HCT116 (cell line): ENCODE results near the gene GIN1. TPM values are rescaled to one million over a fixed set of nuclear protein-coding genes. Genes with fewer than 3 reads are reported as not detected.

Experiments
- ATAC-seq: fragments of 200-7000 bp; cut with Tn5 transposase; 2 replicates; pipeline ENCODE4 v1.9.1; 2020; ENCODE audit warnings: mild to moderate bottlenecking, moderate library complexity
- BruUV-seq: library from RNA; stranded (reverse); fragments of 400-500 nt; replicated peaks from 2 replicates; lab custom pipeline; 2021; lab: Mats Ljungman, UMichigan
- CTCF ChIA-PET: fragments of 300-600 bp; sonication (Branson Sonifier 250); formaldehyde crosslinking; loops from one replicate; lab custom pipeline; 2021; ENCODE audit warnings: antibody characterized with exemption; lab: Charles Lee
- POLR2A ChIA-PET: fragments of 300-600, 350-600 bp; sonication (Branson Sonifier 250); formaldehyde crosslinking; loops from one replicate; lab custom pipeline; 2021; ENCODE audit warnings: antibody characterized with exemption; lab: Charles Lee
- RAD21 ChIA-PET, 2 experiments: fragments of 300-600 bp; sonication (Branson Sonifier 250); formaldehyde crosslinking; loops; one replicate each; lab custom pipeline; 2023; ENCODE audit warnings: low total read pairs in 2 of 2; ENCODE audit not compliant: uncharacterized antibody in 2 of 2, unreplicated experiment in 2 of 2, low non-redundant PET in 1 of 2; lab: Charles Lee
- DNase-seq: peaks from one replicate; pipeline ENCODE4 v3.0.0-alpha.2; 2010; ENCODE audit warnings: low read depth, low spot score
- H2AFZ ChIP-seq: fragments of 200-600 bp; shearing (Covaris generic), sonication (generic); 2 replicates; pipeline ENCODE4 v1.6.1; 2017; ENCODE audit warnings: low read depth, mixed run types, mixed read lengths, antibody characterized with exemption, low read length; ENCODE audit not compliant: poor library complexity, severe bottlenecking
- H3K27ac ChIP-seq: 2 replicates; pipeline ENCODE4 v1.5.1; 2012; ENCODE audit warnings: low read depth, low read length
- H3K27me3 ChIP-seq: fragments of 200-600 bp; sonication (generic); 2 replicates; pipeline ENCODE4 v1.6.1; 2016; ENCODE audit warnings: mixed run types, low read length, mixed read lengths; ENCODE audit not compliant: insufficient read depth
- H3K36me3 ChIP-seq, 2 experiments: fragments of 200-500 bp in 1 of 2; fragments of 200-600 bp in 1 of 2; sonication (Bioruptor generic) in 1 of 2; sonication (generic) in 1 of 2; 2 replicates each; pipeline versions ENCODE4 v1.5.1 to v1.6.1; 2014 to 2016; ENCODE audit warnings: low read length in 2 of 2, inconsistent platforms in 1 of 2, mixed read lengths in 1 of 2, mixed run types in 1 of 2; ENCODE audit not compliant: insufficient read depth in 2 of 2, control insufficient read depth in 1 of 2
- H3K4me1 ChIP-seq, 2 experiments: fragments of 200-600 bp in 1 of 2; sonication (generic) in 1 of 2; 2 replicates each; pipeline versions ENCODE4 v1.5.1 to v1.6.1; 2012 to 2017; ENCODE audit warnings: low read length in 2 of 2, inconsistent platforms in 1 of 2, mild to moderate bottlenecking in 1 of 2, mixed read lengths in 1 of 2, mixed run types in 1 of 2, moderate library complexity in 1 of 2; ENCODE audit not compliant: insufficient read depth in 2 of 2, control insufficient read depth in 1 of 2
- H3K4me2 ChIP-seq: fragments of 200-600 bp; sonication (generic); 2 replicates; pipeline ENCODE4 v1.6.1; 2017; ENCODE audit warnings: mixed run types, low read length, mixed read lengths
- H3K4me3 ChIP-seq, 2 experiments: fragments of 200-600 bp in 1 of 2; sonication (generic) in 1 of 2; replicated peaks in 1 of 2; 2 replicates each; pipeline ENCODE4 v1.5.1; 2011 to 2016; ENCODE audit warnings: low read length in 2 of 2, control low read depth in 1 of 2, low read depth in 1 of 2, mild to moderate bottlenecking in 1 of 2, mixed read lengths in 1 of 2, mixed run types in 1 of 2
- H3K79me2 ChIP-seq: fragments of 200-600 bp; sonication (generic); 2 replicates; pipeline ENCODE4 v1.6.1; 2017; ENCODE audit warnings: mild to moderate bottlenecking, mixed run types, low read length, moderate library complexity, mixed read lengths; ENCODE audit not compliant: insufficient read depth
- H3K9ac ChIP-seq: fragments of 200-600 bp; sonication (generic); 2 replicates; pipeline ENCODE4 v1.6.1; 2016; ENCODE audit warnings: low read length, mixed read lengths
- H3K9me2 ChIP-seq: fragments of 200-600 bp; sonication (generic), shearing (Covaris generic); 2 replicates; pipeline ENCODE4 v1.6.1; 2017; ENCODE audit warnings: mixed run types, mild to moderate bottlenecking, moderate library complexity; ENCODE audit not compliant: insufficient read depth
- H3K9me3 ChIP-seq, 2 experiments: fragments of 200-500 bp in 1 of 2; fragments of 200-600 bp in 1 of 2; sonication (Bioruptor generic) in 1 of 2; sonication (generic) in 1 of 2; 2 replicates each; pipeline ENCODE4 v1.6.1; 2014 to 2017; ENCODE audit warnings: low read length in 2 of 2, mixed read lengths in 2 of 2, inconsistent platforms in 1 of 2, low read depth in 1 of 2, mild to moderate bottlenecking in 1 of 2, mixed run types in 1 of 2, moderate library complexity in 1 of 2; ENCODE audit not compliant: control insufficient read depth in 1 of 2, insufficient read depth in 1 of 2
- H4K20me1 ChIP-seq: fragments of 200-600 bp; sonication (generic), shearing (Covaris generic); 2 replicates; pipeline ENCODE4 v1.6.1; 2017; ENCODE audit warnings: mixed run types, mild to moderate bottlenecking, moderate library complexity; ENCODE audit not compliant: insufficient read depth
- CBX3 ChIP-seq: IDR thresholded peaks from 2 replicates; pipeline ENCODE4 v1.6.1; 2012; ENCODE audit warnings: low read depth
- CEBPB ChIP-seq: IDR thresholded peaks from 2 replicates; pipeline ENCODE4 v1.6.1; 2012; ENCODE audit warnings: low read depth
- EGR1 ChIP-seq: IDR thresholded peaks from 2 replicates; pipeline ENCODE4 v1.6.1; 2012; ENCODE audit warnings: low read depth
- EZH2 ChIP-seq: fragments of 200-600 bp; sonication (generic); IDR thresholded peaks from 2 replicates; pipeline ENCODE4 v1.6.1; 2017; ENCODE audit warnings: antibody characterized with exemption, mixed run types
- FOSL1 ChIP-seq: IDR thresholded peaks from 2 replicates; pipeline ENCODE4 v1.6.1; 2012; ENCODE audit warnings: low read depth
- POLR2A ChIP-seq: IDR thresholded peaks from 2 replicates; pipeline ENCODE4 v1.7.0; 2011; ENCODE audit warnings: borderline replicate concordance; ENCODE audit not compliant: insufficient read depth, insufficient read length; ENCODE audit errors: extremely low read depth
- RAD21 ChIP-seq: IDR thresholded peaks from 2 replicates; pipeline ENCODE4 v1.6.1; 2012; ENCODE audit warnings: low read depth, mild to moderate bottlenecking
- SIN3A ChIP-seq: IDR thresholded peaks from 2 replicates; pipeline ENCODE4 v1.6.1; 2012; ENCODE audit warnings: low read depth
- TCF7L2 ChIP-seq: IDR thresholded peaks from 2 replicates; pipeline ENCODE4 v1.7.0; 2011; ENCODE audit warnings: borderline replicate concordance, inconsistent platforms; ENCODE audit not compliant: insufficient read depth, insufficient read length; ENCODE audit errors: extremely low read depth
- YY1 ChIP-seq: IDR thresholded peaks from 2 replicates; pipeline ENCODE4 v1.6.1; 2011; ENCODE audit warnings: low read length, low read depth, moderate library complexity, mild to moderate bottlenecking; ENCODE audit not compliant: insufficient replicate concordance; ENCODE audit errors: extremely low read depth
- ZFX ChIP-seq: fragments of 450-650 bp; IDR thresholded peaks from 2 replicates; pipeline ENCODE4 v1.6.1; 2017
- ZNF274 ChIP-seq: fragments of 200-500 bp; sonication (Bioruptor generic); IDR thresholded peaks from 2 replicates; pipeline ENCODE4 v1.6.1; 2014; ENCODE audit warnings: mild to moderate bottlenecking, low read depth, low read length, inconsistent platforms
- intact Hi-C: fragments of 100-400 bp; cut with micrococcal nuclease; formaldehyde crosslinking; loops from 2 replicates; pipeline ENCODE4 v1.10.0; 2022
- total RNA-seq: library from RNA; stranded (reverse); gene quantifications from one replicate; pipeline ENCODE4 v1.2.1, GENCODE V29; 2021; ENCODE audit not compliant: unreplicated experiment
- TF ChIP-seq, protein P1 (sequence below): IDR thresholded peaks from 2 replicates; pipeline ENCODE4 v1.6.1; 2012
- TF ChIP-seq, protein P2 (sequence below): IDR thresholded peaks from 2 replicates; pipeline ENCODE4 v1.6.1; 2011; ENCODE audit warnings: mild to moderate bottlenecking, low read length, moderate library complexity; ENCODE audit not compliant: insufficient replicate concordance; ENCODE audit errors: extremely low read depth

Gene GIN1
- total RNA-seq, 1 experiment from 2014 or later = 11.0 TPM

DNA sequence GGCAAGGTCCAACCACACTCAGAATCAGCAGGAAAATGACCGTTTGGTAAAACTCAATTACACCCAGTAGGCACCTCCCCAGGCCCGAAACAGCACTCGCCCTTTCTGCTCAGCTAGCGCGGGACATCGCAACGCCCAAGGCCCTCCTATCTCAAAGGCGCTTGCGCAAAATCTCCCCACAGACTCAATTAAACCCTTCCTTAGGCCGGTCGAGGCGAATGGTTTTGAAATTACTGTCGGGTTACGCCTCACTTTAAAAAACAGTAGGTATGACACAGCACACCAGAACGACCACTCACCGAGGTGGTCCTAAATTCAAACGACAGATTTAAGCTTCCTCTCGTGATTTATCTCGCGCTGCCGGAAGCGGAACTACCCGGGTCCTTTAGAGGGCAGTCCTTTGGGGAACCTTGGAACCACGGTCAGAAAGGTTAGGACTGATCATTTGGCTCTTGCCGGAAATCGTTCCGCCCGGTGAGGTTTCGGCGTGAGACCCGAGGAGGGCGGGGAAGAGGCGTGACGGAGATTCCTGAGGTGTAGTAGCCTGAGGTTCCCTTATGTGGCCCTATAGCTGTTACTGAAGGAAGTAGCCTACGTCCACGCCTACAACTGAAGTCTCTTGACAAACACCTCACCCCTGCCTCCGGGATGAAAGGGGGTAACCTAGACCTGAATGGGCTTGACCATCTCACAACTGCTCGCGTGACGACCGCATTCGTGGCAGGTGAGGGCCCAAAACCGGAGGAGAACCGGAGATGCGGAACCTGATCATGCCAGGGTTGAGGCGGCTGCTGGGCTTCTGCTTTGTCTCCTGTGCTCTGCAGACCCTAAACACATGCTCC lies at the start of gene GIN1, which contains the start of gene PPIP5K2 (continued):
- TF ChIP-seq FOSL1 = 0 out of 2 replicates have a peak, but pooled peaks have one; percentile 27
- TF ChIP-seq YY1 = peak; percentile 79
- peak; percentile 80 for TF ChIP-seq ZFX
- no peak for TF ChIP-seq EZH2
- peak; percentile 54; the same call in 1 of the 2 replicates for TF ChIP-seq EGR1
- TF ChIP-seq, protein P1, sequence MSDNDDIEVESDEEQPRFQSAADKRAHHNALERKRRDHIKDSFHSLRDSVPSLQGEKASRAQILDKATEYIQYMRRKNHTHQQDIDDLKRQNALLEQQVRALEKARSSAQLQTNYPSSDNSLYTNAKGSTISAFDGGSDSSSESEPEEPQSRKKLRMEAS = peak; percentile 90
- peak; percentile 98 for TF ChIP-seq CBX3
- TF ChIP-seq ZNF274 = no peak
- TF ChIP-seq CEBPB = peak; percentile 41; the same call in 1 of the 2 replicates
- no peak for TF ChIP-seq RAD21

DNA sequence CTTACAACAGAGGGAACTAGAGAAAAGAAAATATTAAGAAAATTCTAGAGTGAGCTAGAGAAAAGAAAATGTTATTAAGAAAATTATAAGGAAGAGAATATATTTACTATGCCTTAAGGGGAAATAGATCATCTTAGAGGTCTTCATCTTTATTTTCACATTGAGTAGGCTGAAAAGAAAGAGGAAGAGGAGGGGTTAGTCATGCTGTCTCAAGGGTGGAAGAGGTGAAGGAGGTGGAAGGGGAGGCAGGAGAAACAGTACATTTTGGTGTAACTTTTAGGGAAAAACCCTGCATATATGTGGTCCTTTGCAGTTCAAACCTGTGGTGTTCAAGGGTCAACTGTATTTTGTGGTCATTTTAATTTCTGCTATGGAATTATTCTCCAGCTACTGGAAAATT lies 46.8 kb upstream of the GIN1 start:
- ChIA-PET RAD21 (no interaction called here), POLR2A (no interaction called here), CTCF (no interaction called here)
- Histone ChIP-seq H2AFZ (no peak overlapping the region), H3K4me1 (no peaks in the 10 kb centered on the region), H3K9ac (no peak overlapping the region), H3K36me3 (no peaks in the 10 kb centered on the region), H3K9me2 (no peaks in the 10 kb centered on the region), H3K4me3 (no peak overlapping the region), H3K79me2 (no peaks in the 10 kb centered on the region), H4K20me1 (no peaks in the 10 kb centered on the region), H3K27me3 (no peaks in the 10 kb centered on the region), H3K27ac (no peak overlapping the region), H3K9me3 (no peaks in the 10 kb centered on the region), H3K4me2 (no peak overlapping the region)
- intact Hi-C loops = no loop called here
- TF ChIP-seq YY1 (no peak), EGR1 (no peak), RAD21 (no peak), CEBPB (no peak), ZFX (no peak), SIN3A (no peak), POLR2A (no peak), TCF7L2 (no peak)
- TF ChIP-seq, protein P1 = no peak
- TF ChIP-seq, protein P2, sequence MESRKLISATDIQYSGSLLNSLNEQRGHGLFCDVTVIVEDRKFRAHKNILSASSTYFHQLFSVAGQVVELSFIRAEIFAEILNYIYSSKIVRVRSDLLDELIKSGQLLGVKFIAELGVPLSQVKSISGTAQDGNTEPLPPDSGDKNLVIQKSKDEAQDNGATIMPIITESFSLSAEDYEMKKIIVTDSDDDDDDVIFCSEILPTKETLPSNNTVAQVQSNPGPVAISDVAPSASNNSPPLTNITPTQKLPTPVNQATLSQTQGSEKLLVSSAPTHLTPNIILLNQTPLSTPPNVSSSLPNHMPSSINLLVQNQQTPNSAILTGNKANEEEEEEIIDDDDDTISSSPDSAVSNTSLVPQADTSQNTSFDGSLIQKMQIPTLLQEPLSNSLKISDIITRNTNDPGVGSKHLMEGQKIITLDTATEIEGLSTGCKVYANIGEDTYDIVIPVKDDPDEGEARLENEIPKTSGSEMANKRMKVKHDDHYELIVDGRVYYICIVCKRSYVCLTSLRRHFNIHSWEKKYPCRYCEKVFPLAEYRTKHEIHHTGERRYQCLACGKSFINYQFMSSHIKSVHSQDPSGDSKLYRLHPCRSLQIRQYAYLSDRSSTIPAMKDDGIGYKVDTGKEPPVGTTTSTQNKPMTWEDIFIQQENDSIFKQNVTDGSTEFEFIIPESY = no peak
- ATAC-seq (no peak), DNase-seq (no peak)
- BruUV-seq = no TSS peak
